Body of pancreas (tissue), 4 donors: ENCODE results near the gene IQCM. TPM values are rescaled to one million over a fixed set of nuclear protein-coding genes. Genes with fewer than 3 reads are reported as not detected.

Experiments used
- ATAC-seq: fragments of 150-250 bp; one replicate; pipeline ENCODE4 v1.9.1; 2016
- DNase-seq, 4 donors: peaks; one replicate each; pipeline ENCODE4 v3.0.0-alpha.2; 2019
- H3K27ac ChIP-seq, 4 donors: fragments of 200-600 bp; sonication (generic); 1 replicate in 3 of 4; 2 replicates in 1 of 4; pipeline versions ENCODE4 v1.5.1 to v1.6.1; 2016 to 2019; ENCODE audit warnings: mild to moderate bottlenecking in 1 of 4, mixed read lengths in 1 of 4, moderate library complexity in 1 of 4
- H3K27me3 ChIP-seq, 2 donors: fragments of 200-600 bp; sonication (generic); one replicate each; pipeline ENCODE4 v1.6.0; 2016; ENCODE audit warnings: mild to moderate bottlenecking in 1 of 2
- H3K36me3 ChIP-seq, 2 donors: fragments of 200-600 bp; sonication (generic); replicated peaks in 1 of 2; 2 replicates each; pipeline ENCODE4 v1.5.1; 2016; ENCODE audit warnings: low read depth in 2 of 2; ENCODE audit not compliant: insufficient read depth in 1 of 2
- H3K4me1 ChIP-seq: fragments of 200-600 bp; sonication (generic); one replicate; pipeline ENCODE4 v1.6.0; 2016
- H3K4me3 ChIP-seq, 2 donors: fragments of 200-600 bp; sonication (generic); 1 replicate in 1 of 2; 2 replicates in 1 of 2; pipeline ENCODE4 v1.5.1; 2016 to 2019
- H3K9me3 ChIP-seq, 3 donors: fragments of 200-600 bp; sonication (generic); 1 replicate in 2 of 3; 2 replicates in 1 of 3; pipeline ENCODE4 v1.5.1; 2016
- POLR2A ChIP-seq, 3 donors: fragments of 450-650 bp; IDR thresholded peaks; one replicate each; pipeline ENCODE4 v1.6.1; 2016; ENCODE audit warnings: antibody characterized with exemption in 3 of 3, mild to moderate bottlenecking in 2 of 3
- WGBS, 2 donors: methylation state at CpG; one replicate each; pipeline ENCODE4 v1.1.5; 2017; 5-methylcytosine and 5-hydroxymethylcytosine counted together
- intact Hi-C: fragments of 100-400 bp; cut with DNase I; formaldehyde crosslinking; loops from one replicate; pipeline ENCODE4 v1.15.1; 2023
- total RNA-seq, 2 donors: library from RNA; depleted of rRNA; stranded (reverse); fragments of >200 nt; gene quantifications; one replicate each; pipeline ENCODE4 v1.1.0, GENCODE V29; 2016
- TF ChIP-seq, protein P1 (sequence below), 7 experiments: fragments of 450-650 bp in 4 of 7; fragments of 200-600 bp in 3 of 7; sonication (generic) in 3 of 7; IDR thresholded peaks; one replicate each; pipeline ENCODE4 v1.5.1; 2016 to 2019; ENCODE audit warnings: antibody characterized with exemption in 7 of 7

The IQCM gene
- total RNA-seq, 2 donors from 2014 or later: not detected

DNA sequence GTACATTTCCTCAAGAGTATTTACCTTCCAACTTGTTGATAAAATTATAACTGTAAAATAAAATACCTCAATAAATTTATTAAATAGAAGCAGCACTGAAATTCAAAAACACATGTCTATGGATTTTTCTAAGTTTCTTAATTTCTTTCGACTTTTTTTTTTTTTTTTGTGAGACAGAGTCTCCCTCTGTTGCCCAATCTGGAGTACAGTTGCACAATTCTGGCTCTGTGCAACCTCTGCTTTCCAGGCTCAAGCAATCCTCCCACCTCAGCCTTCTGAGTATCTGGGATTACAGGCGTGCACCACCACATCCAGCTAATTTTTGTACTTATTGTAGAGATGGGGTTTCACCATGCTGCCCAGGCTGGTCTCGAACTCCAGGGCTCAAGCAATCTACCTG, 79.8 kb downstream of the IQCM start:
- TF ChIP-seq, protein P1, sequence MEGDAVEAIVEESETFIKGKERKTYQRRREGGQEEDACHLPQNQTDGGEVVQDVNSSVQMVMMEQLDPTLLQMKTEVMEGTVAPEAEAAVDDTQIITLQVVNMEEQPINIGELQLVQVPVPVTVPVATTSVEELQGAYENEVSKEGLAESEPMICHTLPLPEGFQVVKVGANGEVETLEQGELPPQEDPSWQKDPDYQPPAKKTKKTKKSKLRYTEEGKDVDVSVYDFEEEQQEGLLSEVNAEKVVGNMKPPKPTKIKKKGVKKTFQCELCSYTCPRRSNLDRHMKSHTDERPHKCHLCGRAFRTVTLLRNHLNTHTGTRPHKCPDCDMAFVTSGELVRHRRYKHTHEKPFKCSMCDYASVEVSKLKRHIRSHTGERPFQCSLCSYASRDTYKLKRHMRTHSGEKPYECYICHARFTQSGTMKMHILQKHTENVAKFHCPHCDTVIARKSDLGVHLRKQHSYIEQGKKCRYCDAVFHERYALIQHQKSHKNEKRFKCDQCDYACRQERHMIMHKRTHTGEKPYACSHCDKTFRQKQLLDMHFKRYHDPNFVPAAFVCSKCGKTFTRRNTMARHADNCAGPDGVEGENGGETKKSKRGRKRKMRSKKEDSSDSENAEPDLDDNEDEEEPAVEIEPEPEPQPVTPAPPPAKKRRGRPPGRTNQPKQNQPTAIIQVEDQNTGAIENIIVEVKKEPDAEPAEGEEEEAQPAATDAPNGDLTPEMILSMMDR (IDR thresholded peaks at IDR 0.05): no peak
- no peak for TF ChIP-seq POLR2A (IDR thresholded peaks at IDR 0.05)
- intact Hi-C loops: no loop called here
- no peaks in the 10 kb centered on the region for H3K9me3 ChIP-seq
- DNase-seq: no peak
- no peak overlapping the region for H3K4me3 ChIP-seq
- H3K36me3 ChIP-seq: no peaks in the 10 kb centered on the region
- ATAC-seq: no peak
- no peaks in the 10 kb centered on the region for H3K4me1 ChIP-seq
- H3K27me3 ChIP-seq: no peaks in the 10 kb centered on the region
- 56 to 67% methylated on average over 3 of the region's 3 CpGs for WGBS, 2 donors
- H3K27ac ChIP-seq: no peak overlapping the region

DNA sequence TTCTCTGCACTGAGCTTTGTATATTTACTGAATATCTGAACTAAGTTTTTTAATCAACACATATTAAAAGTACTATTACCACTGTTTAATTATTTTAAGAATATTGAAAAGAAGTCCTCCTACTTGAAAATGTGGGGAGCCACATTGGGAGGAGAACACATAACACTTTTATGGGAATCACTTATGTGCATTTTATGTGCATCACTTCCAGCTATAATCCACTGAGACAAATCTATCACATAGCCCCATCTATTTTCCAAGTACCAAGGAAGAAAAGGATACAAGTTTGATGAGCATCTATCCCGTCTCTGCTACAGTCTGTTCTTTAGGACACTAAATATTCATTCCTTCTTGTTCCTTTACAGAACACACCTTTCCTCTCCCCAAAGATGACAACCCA, 87.2 kb downstream of the IQCM start:
- no peak for ATAC-seq

DNA sequence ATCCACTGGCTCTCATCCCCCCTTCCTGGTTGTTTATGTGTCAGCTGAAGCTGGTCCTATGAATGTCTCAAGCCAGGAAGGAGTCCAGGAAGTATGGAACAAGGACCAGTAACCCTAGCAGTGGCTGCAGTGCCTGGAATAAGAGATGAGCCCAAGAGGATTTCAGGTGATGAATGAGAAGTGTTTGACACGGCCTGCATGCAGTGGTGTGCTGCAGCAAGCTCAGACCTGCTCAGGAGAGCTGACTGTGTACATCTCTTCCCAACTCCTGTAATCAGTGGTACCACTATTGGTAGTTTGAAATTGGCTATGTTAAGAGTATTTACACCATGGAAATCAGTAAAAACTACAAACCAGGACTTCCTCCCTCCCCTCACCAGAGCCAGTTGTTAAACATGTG, 88.0 kb downstream of the IQCM start:
- no peaks in the 10 kb centered on the region for H3K27me3 ChIP-seq
- TF ChIP-seq POLR2A (IDR thresholded peaks at IDR 0.05): no peak
- TF ChIP-seq, protein P1 (IDR thresholded peaks at IDR 0.05): no peak
- intact Hi-C loops: no loop called here
- H3K27ac ChIP-seq: no peak overlapping the region
- H3K9me3 ChIP-seq: no peaks in the 10 kb centered on the region
- DNase-seq (no peak), ATAC-seq (no peak)
- no peaks in the 10 kb centered on the region for H3K4me1 ChIP-seq
- no peak overlapping the region for H3K4me3 ChIP-seq
- H3K36me3 ChIP-seq: no peaks in the 10 kb centered on the region
- WGBS, 2 donors: 15 to 43% methylated on average over 1 of the region's 1 CpG

More for the DNA sequence above, 87.2 kb downstream of the IQCM start:
- Histone ChIP-seq H3K4me1 (no peaks in the 10 kb centered on the region), H3K27me3 (no peaks in the 10 kb centered on the region), H3K4me3 (no peak overlapping the region), H3K9me3 (no peaks in the 10 kb centered on the region), H3K27ac (no peak overlapping the region), H3K36me3 (no peaks in the 10 kb centered on the region)
- WGBS, 2 donors: 59 to 63% methylated on average over 1 of the region's 1 CpG
- TF ChIP-seq, protein P1 (IDR thresholded peaks at IDR 0.05): no peak
- no peak for TF ChIP-seq POLR2A (IDR thresholded peaks at IDR 0.05)
- DNase-seq: no peak
- intact Hi-C loops: no loop called here

DNA sequence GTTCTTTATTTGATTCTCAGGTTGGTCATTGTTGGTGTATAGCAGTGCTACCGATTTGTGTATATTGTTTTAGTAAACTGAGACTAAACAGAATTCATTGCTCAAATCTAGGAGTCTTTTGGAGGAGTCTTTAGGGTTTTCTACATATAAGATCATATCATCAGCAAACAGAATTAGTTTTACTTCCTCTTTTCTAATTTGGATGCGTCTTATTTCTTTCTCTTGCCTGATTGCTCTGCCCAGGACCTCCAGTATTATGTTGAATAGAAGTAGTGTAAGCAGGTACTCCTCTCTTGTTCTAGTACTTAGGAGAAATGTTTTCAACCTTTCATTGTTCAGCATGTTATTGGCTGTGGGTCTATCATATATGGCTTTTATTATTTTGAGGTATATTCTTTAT, 92.6 kb downstream of the IQCM start:
- 54 to 62% methylated on average over 2 of the region's 2 CpGs for WGBS, 2 donors
- Histone ChIP-seq H3K27ac (no peak overlapping the region), H3K27me3 (no peaks in the 10 kb centered on the region), H3K36me3 (no peaks in the 10 kb centered on the region), H3K4me3 (no peak overlapping the region), H3K4me1 (no peaks in the 10 kb centered on the region), H3K9me3 (no peaks in the 10 kb centered on the region)
- ATAC-seq (no peak), DNase-seq (no peak)
- intact Hi-C loops: no loop called here
- TF ChIP-seq, protein P1 (IDR thresholded peaks at IDR 0.05): no peak
- no peak for TF ChIP-seq POLR2A (IDR thresholded peaks at IDR 0.05)

DNA sequence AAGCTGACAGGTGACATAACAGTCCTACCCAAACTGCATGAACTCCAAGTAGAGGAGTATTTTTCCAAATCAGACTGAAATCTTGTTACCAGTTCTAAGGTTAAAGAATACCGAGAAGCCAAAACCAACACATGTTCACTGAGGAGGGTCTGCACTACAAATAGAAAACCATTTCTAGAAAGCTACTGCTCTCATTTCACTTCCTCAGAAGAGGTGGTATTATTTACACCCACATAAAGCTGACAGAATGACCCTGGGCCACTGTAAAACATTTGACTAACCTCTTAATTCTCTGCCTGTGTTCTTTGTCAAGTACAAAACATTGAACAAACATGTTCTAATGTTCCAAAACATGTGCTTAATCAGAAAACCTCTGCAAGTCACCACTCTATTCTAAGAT, 95.8 kb downstream of the IQCM start:
- no peaks in the 10 kb centered on the region for H3K36me3 ChIP-seq
- H3K27ac ChIP-seq: no peak overlapping the region
- no peaks in the 10 kb centered on the region for H3K4me1 ChIP-seq
- no peaks in the 10 kb centered on the region for H3K27me3 ChIP-seq
- TF ChIP-seq, protein P1 (IDR thresholded peaks at IDR 0.05): no peak
- TF ChIP-seq POLR2A (IDR thresholded peaks at IDR 0.05): no peak
- WGBS, 2 donors: 55 to 60% methylated on average over 1 of the region's 1 CpG
- intact Hi-C loops: no loop called here
- no peak for DNase-seq
- ATAC-seq: no peak
- H3K4me3 ChIP-seq: no peak overlapping the region
- peaks cover 0 to 14% (median 0%) of the 10 kb centered on the region in 3 donors for H3K9me3 ChIP-seq
